Gastroesophageal sphincter (tissue), 4 donors: Measurements from ENCODE around the gene ZNF664. TPM values are rescaled to one million over a fixed set of nuclear protein-coding genes. Genes with fewer than 3 reads are reported as not detected.

Source experiments
- ATAC-seq: fragments of 150-250 bp; one replicate; pipeline ENCODE4 v1.9.1; 2016; ENCODE audit warnings: mild to moderate bottlenecking, moderate library complexity
- H3K27ac ChIP-seq, 4 donors: fragments of 200-600 bp; sonication (generic) in 3 of 4; 1 replicate in 3 of 4; 2 replicates in 1 of 4; pipeline ENCODE4 v1.5.1; 2016 to 2019
- H3K27me3 ChIP-seq: fragments of 200-600 bp; sonication (generic); one replicate; pipeline ENCODE4 v1.5.1; 2019
- H3K36me3 ChIP-seq, 2 donors: fragments of 200-600 bp; sonication (generic); one replicate each; pipeline ENCODE4 v1.5.1; 2019; ENCODE audit warnings: control low read depth in 1 of 2
- H3K4me1 ChIP-seq, 3 donors: fragments of 200-600 bp; sonication (generic); 1 replicate in 2 of 3; 2 replicates in 1 of 3; pipeline ENCODE4 v1.5.1; 2016 to 2019; ENCODE audit warnings: control low read depth in 2 of 3
- H3K4me3 ChIP-seq, 2 donors: fragments of 200-600 bp; sonication (generic); one replicate each; pipeline ENCODE4 v1.5.1; 2019; ENCODE audit warnings: mild to moderate bottlenecking in 1 of 2, moderate library complexity in 1 of 2
- H3K9me3 ChIP-seq, 3 donors: fragments of 200-600 bp; sonication (generic); one replicate each; pipeline ENCODE4 v1.5.1; 2017 to 2019; ENCODE audit warnings: control low read depth in 2 of 3
- EP300 ChIP-seq: sonication (generic); formaldehyde crosslinking; IDR thresholded peaks from one replicate; pipeline ENCODE4 v1.6.1; 2017; ENCODE audit warnings: antibody characterized with exemption, mild to moderate bottlenecking
- POLR2A ChIP-seq, 2 donors: fragments of 450-650 bp; IDR thresholded peaks; one replicate each; pipeline ENCODE4 v1.6.1; 2017; ENCODE audit warnings: antibody characterized with exemption in 2 of 2, mild to moderate bottlenecking in 2 of 2, moderate library complexity in 1 of 2
- POLR2AphosphoS5 ChIP-seq: sonication (generic); formaldehyde crosslinking; IDR thresholded peaks from one replicate; pipeline ENCODE4 v1.6.1; 2017; ENCODE audit warnings: antibody characterized with exemption
- WGBS, 2 donors: methylation state at CpG; one replicate each; pipeline ENCODE4 v1.1.5; 2018; ENCODE audit warnings: low coverage in 1 of 2; 5-methylcytosine and 5-hydroxymethylcytosine counted together
- total RNA-seq, 4 donors: library from RNA; depleted of rRNA; stranded (reverse); fragments of >200 nt; gene quantifications; one replicate each; pipeline ENCODE4 v1.1.0, GENCODE V29; 2016
- TF ChIP-seq, protein P1 (sequence below), 4 experiments: fragments of 200-600 bp in 2 of 4; fragments of 450-650 bp in 2 of 4; sonication (generic) in 1 of 4; IDR thresholded peaks; one replicate each; pipeline ENCODE4 v1.5.1; 2017 to 2019; ENCODE audit warnings: antibody characterized with exemption in 4 of 4, mild to moderate bottlenecking in 2 of 4, moderate library complexity in 2 of 4

ZNF664 gene
- total RNA-seq, 4 donors from 2014 or later = 58.7 to 95.5 (median 78.2) TPM

- WGBS, 2 donors = 84 to 100% methylated on average over 2 to 3 of the region's 3 CpGs
- TF ChIP-seq EP300 (no peak), POLR2A (IDR thresholded peaks at IDR 0.05) (no peak), POLR2AphosphoS5 (no peak)
- TF ChIP-seq, protein P1, sequence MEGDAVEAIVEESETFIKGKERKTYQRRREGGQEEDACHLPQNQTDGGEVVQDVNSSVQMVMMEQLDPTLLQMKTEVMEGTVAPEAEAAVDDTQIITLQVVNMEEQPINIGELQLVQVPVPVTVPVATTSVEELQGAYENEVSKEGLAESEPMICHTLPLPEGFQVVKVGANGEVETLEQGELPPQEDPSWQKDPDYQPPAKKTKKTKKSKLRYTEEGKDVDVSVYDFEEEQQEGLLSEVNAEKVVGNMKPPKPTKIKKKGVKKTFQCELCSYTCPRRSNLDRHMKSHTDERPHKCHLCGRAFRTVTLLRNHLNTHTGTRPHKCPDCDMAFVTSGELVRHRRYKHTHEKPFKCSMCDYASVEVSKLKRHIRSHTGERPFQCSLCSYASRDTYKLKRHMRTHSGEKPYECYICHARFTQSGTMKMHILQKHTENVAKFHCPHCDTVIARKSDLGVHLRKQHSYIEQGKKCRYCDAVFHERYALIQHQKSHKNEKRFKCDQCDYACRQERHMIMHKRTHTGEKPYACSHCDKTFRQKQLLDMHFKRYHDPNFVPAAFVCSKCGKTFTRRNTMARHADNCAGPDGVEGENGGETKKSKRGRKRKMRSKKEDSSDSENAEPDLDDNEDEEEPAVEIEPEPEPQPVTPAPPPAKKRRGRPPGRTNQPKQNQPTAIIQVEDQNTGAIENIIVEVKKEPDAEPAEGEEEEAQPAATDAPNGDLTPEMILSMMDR (IDR thresholded peaks at IDR 0.05) = no peak
- Histone ChIP-seq H3K27ac (no peak overlapping the region), H3K4me3 (no peak overlapping the region), H3K4me1 (peaks cover 0 to 14% (median 0%) of the 10 kb centered on the region in 3 donors), H3K36me3 (no peaks in the 10 kb centered on the region), H3K9me3 (no peaks in the 10 kb centered on the region), H3K27me3 (no peaks in the 10 kb centered on the region)
- ATAC-seq = no peak
Observed at GRCh38 chr12:124022161-124022560, 49.1 kb downstream of the ZNF664 start.

GRCh38 chr12:124024263-124024678 lies 51.3 kb downstream of the ZNF664 start:
- WGBS, 2 donors = 68 to 80% methylated on average over 2 to 7 of the region's 8 CpGs
- Histone ChIP-seq H3K36me3 (no peaks in the 10 kb centered on the region), H3K9me3 (no peaks in the 10 kb centered on the region), H3K4me3 (no peak overlapping the region), H3K27ac (no peak overlapping the region), H3K4me1 (peaks cover 0 to 14% (median 0%) of the 10 kb centered on the region in 3 donors), H3K27me3 (no peaks in the 10 kb centered on the region)
- ATAC-seq = no peak
- TF ChIP-seq, protein P1 (IDR thresholded peaks at IDR 0.05) = no peak
- TF ChIP-seq POLR2A (IDR thresholded peaks at IDR 0.05) (no peak), EP300 (no peak)

DNA sequence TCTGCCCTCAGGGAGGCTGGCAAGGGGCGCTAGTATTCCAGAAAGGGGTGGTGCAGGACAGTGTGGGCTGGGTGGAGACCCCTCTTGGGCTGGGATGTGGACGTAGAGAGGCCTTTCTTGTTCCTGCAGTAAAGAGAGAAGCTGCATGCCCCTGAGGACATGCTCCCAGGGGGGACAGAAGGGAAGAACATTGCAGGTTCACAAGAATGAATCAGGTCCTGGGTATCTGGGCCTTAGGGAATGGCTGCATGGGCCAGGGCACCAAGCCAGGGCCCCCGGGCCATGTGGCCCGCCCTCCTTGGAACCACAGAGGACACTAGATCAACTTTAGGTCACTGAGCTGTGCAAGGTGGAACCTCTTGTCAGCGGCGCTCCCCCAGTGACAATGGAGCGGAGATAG lies 51.8 kb downstream of the ZNF664 start:
- H3K27ac ChIP-seq = no peak overlapping the region
- no peaks in the 10 kb centered on the region for H3K9me3 ChIP-seq
- 80 to 100% methylated on average over 1 of the region's 7 CpGs for WGBS, 2 donors
- no peak for ATAC-seq
- peaks cover 0 to 13% (median 0%) of the 10 kb centered on the region in 3 donors for H3K4me1 ChIP-seq
- no peaks in the 10 kb centered on the region for H3K27me3 ChIP-seq
- no peak overlapping the region for H3K4me3 ChIP-seq
- TF ChIP-seq POLR2AphosphoS5 (no peak), EP300 (no peak), POLR2A (IDR thresholded peaks at IDR 0.05) (no peak)
- TF ChIP-seq, protein P1 (IDR thresholded peaks at IDR 0.05) = no peak
- H3K36me3 ChIP-seq = no peaks in the 10 kb centered on the region

DNA sequence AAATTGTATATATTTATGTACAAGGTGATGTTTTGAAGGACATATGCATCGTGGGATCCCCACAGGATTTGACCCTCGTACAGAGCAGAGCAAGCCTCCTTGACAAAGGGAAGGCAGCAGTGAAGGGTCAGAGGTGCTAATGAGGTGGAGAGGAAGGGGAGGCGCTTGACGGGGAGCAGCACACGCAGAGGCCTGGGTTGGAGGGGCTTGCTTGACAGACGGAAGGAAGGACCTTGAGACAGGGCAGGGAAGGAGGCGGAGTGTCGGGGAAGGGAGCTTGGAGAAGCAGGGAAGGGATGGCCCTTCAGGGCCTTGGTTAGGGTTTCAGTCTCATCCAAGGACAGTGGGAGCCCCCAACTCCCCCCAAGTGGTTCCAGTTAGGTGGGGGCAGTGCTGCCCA lies 52.6 kb downstream of the ZNF664 start:
- no peak for ATAC-seq
- TF ChIP-seq POLR2A (IDR thresholded peaks at IDR 0.05) (no peak), POLR2AphosphoS5 (no peak), EP300 (no peak)
- TF ChIP-seq, protein P1 (IDR thresholded peaks at IDR 0.05) = no peak
- Histone ChIP-seq H3K27me3 (no peaks in the 10 kb centered on the region), H3K36me3 (no peaks in the 10 kb centered on the region), H3K27ac (no peak overlapping the region), H3K4me1 (peaks cover 0 to 5% (median 2%) of the 10 kb centered on the region in 3 donors), H3K4me3 (no peak overlapping the region), H3K9me3 (no peaks in the 10 kb centered on the region)
- WGBS, 2 donors = 79 to 90% methylated on average over 7 of the region's 8 CpGs
